Fibroblast of skin of left quadriceps (primary cell): ENCODE measurements around the gene KRTAP1-5.
"Not testable (repeated sequence)": the region's sequence is repeated elsewhere in the genome, so short reads cannot be mapped to it uniquely, and the experiment has no call there.

Experiments used
- DNase-seq, 2 experiments: peaks; one replicate each; pipeline ENCODE4 v3.0.0-alpha.2; 2013; ENCODE audit warnings: low read depth in 2 of 2

The KRTAP1-5 gene

GRCh38 chr17:41026715-41027471 lies at the start of gene KRTAP1-5:
Gene KRTAP1-5 (minus strand): TSS chr17:41027208. CDS start chr17:41027155, 53 bp downstream.
- peak; percentile 74 to 77 for DNase-seq

GRCh38 chr17:41076788-41077187 lies 49.8 kb upstream of the KRTAP1-5 start:
- no peak for DNase-seq

- DNase-seq: no peak
Measured at GRCh38 chr17:41073676-41074075, 46.7 kb upstream of the KRTAP1-5 start.

GRCh38 chr17:41071606-41072360 lies 44.8 kb upstream of the KRTAP1-5 start:
- no peak for DNase-seq

- no peak for DNase-seq
Measured at GRCh38 chr17:41069031-41069430, 42.0 kb upstream of the KRTAP1-5 start.

- DNase-seq: peak; percentile 86 to 87
Measured at GRCh38 chr17:41067281-41067680, 40.3 kb upstream of the KRTAP1-5 start.

GRCh38 chr17:41065829-41066624 lies 39.0 kb upstream of the KRTAP1-5 start, which contains the start of gene KRTAP2-4:
Gene KRTAP2-4 (minus strand): TSS chr17:41065879. CDS start chr17:41065845, 34 bp downstream.
- DNase-seq: peak; percentile 71 to 72

GRCh38 chr17:41065016-41065689 lies 38.1 kb upstream of the KRTAP1-5 start:
- DNase-seq: not testable (repeated sequence)

- no peak for DNase-seq
Measured at GRCh38 chr17:41064301-41064700, 37.3 kb upstream of the KRTAP1-5 start.

GRCh38 chr17:41063449-41063848 lies 36.4 kb upstream of the KRTAP1-5 start:
- DNase-seq: no peak

- peak; percentile 97 to 98 for DNase-seq
Measured at GRCh38 chr17:41061964-41062363, 35.0 kb upstream of the KRTAP1-5 start.

- DNase-seq: peak; percentile 91 to 92
Measured at GRCh38 chr17:41060052-41060604, 33.1 kb upstream of the KRTAP1-5 start, which contains the start of gene KRTAP2-3. Gene KRTAP2-3 (minus strand): TSS chr17:41060114. CDS start chr17:41060050, 64 bp downstream.

- peak; percentile 93 for DNase-seq
Measured at GRCh38 chr17:41059276-41060051, 32.5 kb upstream of the KRTAP1-5 start.

- DNase-seq: no peak
Measured at GRCh38 chr17:41058741-41059140, 31.7 kb upstream of the KRTAP1-5 start.

- no peak for DNase-seq
Measured at GRCh38 chr17:41057547-41057946, 30.5 kb upstream of the KRTAP1-5 start.

- not testable (repeated sequence) for DNase-seq
Measured at GRCh38 chr17:41055130-41055529, 28.1 kb upstream of the KRTAP1-5 start, which contains the start of gene KRTAP2-2. Gene KRTAP2-2 (minus strand): TSS chr17:41055230. CDS start chr17:41055211, 19 bp downstream.

GRCh38 chr17:41054556-41054955 lies 27.5 kb upstream of the KRTAP1-5 start:
- not testable (repeated sequence) for DNase-seq

GRCh38 chr17:41054025-41054424 lies 27.0 kb upstream of the KRTAP1-5 start:
- DNase-seq: no peak

GRCh38 chr17:41052566-41052965 lies 25.6 kb upstream of the KRTAP1-5 start:
- DNase-seq: peak in 1 of 2 experiments; percentile 54

- no peak for DNase-seq
Measured at GRCh38 chr17:41049110-41049509, 22.1 kb upstream of the KRTAP1-5 start.
